B cell (primary cell): Measurements from ENCODE around the gene BEAN1. TPM values are rescaled to one million over a fixed set of nuclear protein-coding genes. Genes with fewer than 3 reads are reported as not detected.
A peak's percentile ranks its signal among the peaks of the same experiment; 100 is the strongest.

Experiments
- ATAC-seq: fragments of 200-7000 bp; cut with Tn5 transposase; one replicate; pipeline ENCODE4 v1.10.0; 2021; ENCODE audit warnings: low read depth, mild to moderate bottlenecking, moderate number of reproducible peaks, moderate library complexity
- CTCF ChIA-PET: fragments of 350-600 bp; sonication (Branson Sonifier 250); formaldehyde crosslinking; loops from one replicate; lab custom pipeline; 2021; ENCODE audit warnings: antibody characterized with exemption, inconsistent platforms; lab: Charles Lee
- POLR2A ChIA-PET: fragments of 350-600 bp; sonication (Branson Sonifier 250); formaldehyde crosslinking; loops from one replicate; lab custom pipeline; 2021; ENCODE audit warnings: antibody characterized with exemption; lab: Charles Lee
- DNase-seq: peaks from one replicate; pipeline ENCODE4 v3.0.0; 2013
- H2AFZ ChIP-seq: 2 replicates; pipeline ENCODE4 v1.6.1; 2012; ENCODE audit warnings: mild to moderate bottlenecking, low read depth, low read length; ENCODE audit not compliant: insufficient read depth, poor library complexity, severe bottlenecking
- H3K27ac ChIP-seq, 2 donors: 1 replicate in 1 of 2; 2 replicates in 1 of 2; pipeline ENCODE4 v1.5.1; 2012 to 2013; ENCODE audit warnings: low read length in 2 of 2, mild to moderate bottlenecking in 2 of 2, moderate library complexity in 1 of 2
- H3K27me3 ChIP-seq, 4 experiments: fragments of 200-600 bp in 1 of 4; sonication (generic) in 1 of 4; replicated peaks in 1 of 4; 1 replicate in 2 of 4; 2 replicates in 2 of 4; pipeline versions ENCODE4 v1.6.1 to v1.7.0; 2013 to 2016; ENCODE audit warnings: low read length in 3 of 4, mild to moderate bottlenecking in 2 of 4, mixed read lengths in 1 of 4, moderate library complexity in 1 of 4; ENCODE audit not compliant: insufficient read depth in 4 of 4, control insufficient read depth in 3 of 4; ENCODE audit errors: control extremely low read depth in 1 of 4
- H3K36me3 ChIP-seq, 2 experiments: replicated peaks in 1 of 2; 1 replicate in 1 of 2; 2 replicates in 1 of 2; pipeline versions ENCODE4 v1.6.1 to v1.7.1; 2013; ENCODE audit warnings: low read length in 1 of 2; ENCODE audit not compliant: insufficient read depth in 2 of 2, control insufficient read depth in 1 of 2; ENCODE audit errors: control extremely low read depth in 1 of 2, extremely low read depth in 1 of 2
- H3K4me1 ChIP-seq, 2 donors: fragments of 200-600 bp in 1 of 2; sonication (generic) in 1 of 2; 1 replicate in 1 of 2; 2 replicates in 1 of 2; pipeline versions ENCODE4 v1.5.1 to v1.6.1; 2013 to 2017; ENCODE audit warnings: low read length in 2 of 2; ENCODE audit not compliant: control insufficient read depth in 2 of 2, insufficient read depth in 2 of 2
- H3K4me2 ChIP-seq: replicated peaks from 2 replicates; pipeline ENCODE3; 2012; ENCODE audit warnings: mild to moderate bottlenecking, low read depth, low read length; ENCODE audit not compliant: poor library complexity, severe bottlenecking
- H3K4me3 ChIP-seq, 5 experiments: fragments of 200-600 bp in 1 of 5; sonication (generic) in 1 of 5; 1 replicate in 3 of 5; 2 replicates in 2 of 5; pipeline versions ENCODE4 v1.5.1 to v1.7.0; 2011 to 2016; ENCODE audit warnings: low read length in 4 of 5, mild to moderate bottlenecking in 4 of 5, low read depth in 2 of 5, control low read depth in 1 of 5, moderate library complexity in 1 of 5; ENCODE audit not compliant: insufficient read depth in 1 of 5; ENCODE audit errors: control extremely low read depth in 1 of 5, extremely low read depth in 1 of 5
- H3K79me2 ChIP-seq: fragments of 200-600 bp; sonication (generic); one replicate; pipeline ENCODE4 v1.6.0; 2016; ENCODE audit warnings: low read length; ENCODE audit not compliant: control insufficient read depth, insufficient read depth
- H3K9ac ChIP-seq: fragments of 200-600 bp; sonication (generic); 2 replicates; pipeline ENCODE4 v1.6.1; 2017; ENCODE audit warnings: mild to moderate bottlenecking, low read length, moderate library complexity
- H3K9me3 ChIP-seq, 3 donors: one replicate each; pipeline versions ENCODE4 v1.6.1 to v1.7.1; 2013; ENCODE audit warnings: low read length in 2 of 3; ENCODE audit not compliant: control insufficient read depth in 2 of 3, insufficient read depth in 1 of 3; ENCODE audit errors: control extremely low read depth in 1 of 3
- H4K20me1 ChIP-seq: 2 replicates; pipeline ENCODE4 v1.6.0; 2012; ENCODE audit warnings: mild to moderate bottlenecking, low read length; ENCODE audit not compliant: insufficient read depth, control insufficient read depth, poor library complexity, severe bottlenecking
- H3K27ac Mint-ChIP-seq: one replicate; pipeline ENCODE4 v1.8.0; 2021; ENCODE audit warnings: mixed read lengths
- H3K27me3 Mint-ChIP-seq: one replicate; pipeline ENCODE4 v1.8.0; 2021; ENCODE audit warnings: mixed read lengths
- H3K4me1 Mint-ChIP-seq: one replicate; pipeline ENCODE4 v1.8.0; 2021; ENCODE audit warnings: mixed read lengths
- H3K4me3 Mint-ChIP-seq: one replicate; pipeline ENCODE4 v1.8.0; 2021; ENCODE audit warnings: mixed read lengths
- H3K9me3 Mint-ChIP-seq: one replicate; pipeline ENCODE4 v1.8.0; 2022; ENCODE audit warnings: mixed read lengths; ENCODE audit not compliant: insufficient read depth
- CTCF ChIP-seq: fragments of 200-600 bp; IDR thresholded peaks from one replicate; pipeline ENCODE4 v1.8.0; 2022; ENCODE audit warnings: antibody characterized with exemption, mild to moderate bottlenecking
- EZH2 ChIP-seq: IDR thresholded peaks from 2 replicates; pipeline ENCODE4 v1.6.1; 2012; ENCODE audit warnings: borderline replicate concordance, low read depth, mild to moderate bottlenecking, moderate library complexity, low read length; ENCODE audit not compliant: insufficient read depth, poor library complexity, severe bottlenecking
- WGBS: methylation state at CpG from one replicate; pipeline ENCODE4 v1.1.5; 2013; ENCODE audit warnings: missing lambda C conversion rate; ENCODE audit not compliant: insufficient coverage; 5-methylcytosine and 5-hydroxymethylcytosine counted together
- intact Hi-C: fragments of 100-400 bp; cut with micrococcal nuclease; formaldehyde crosslinking; loops from one replicate; pipeline ENCODE4 v1.10.0; 2022
- polyA plus RNA-seq: library from polyadenylated mRNA; depleted of rRNA; stranded (reverse); fragments of >200 nt; gene quantifications from 2 replicates; pipeline ENCODE4 v1.2.3, GENCODE V29; 2012
- total RNA-seq, 2 donors: library from RNA; stranded (reverse); fragments of 120-200 nt in 1 of 2; gene quantifications; 1 replicate in 1 of 2; 2 replicates in 1 of 2; pipeline versions ENCODE4 v1.2.3 to v1.2.4, GENCODE V29; 2013 to 2022

Gene BEAN1
- total and polyA plus RNA-seq, 2 donors (not counting 1 experiment from before 2014, with no cell fraction given) = not detected

- DNase-seq = peak; percentile 34
- intact Hi-C loops = loop anchor here (1.0 to 2.0 kb wide), 4 partner anchors 8 to 89 kb away; partner anchors contain the start of genes CKLF and CMTM3
Measured at GRCh38 chr16:66515596-66516508, 88.8 kb downstream of the BEAN1 start.

More at GRCh38 chr16:66515596-66516508, 88.8 kb downstream of the BEAN1 start:
- peak overlapping the region; percentile 44 to 97 for H3K27ac ChIP-seq
- no peaks in the 10 kb centered on the region for H3K36me3 ChIP-seq
- 60% methylated on average over 10 of the region's 12 CpGs for WGBS
- peak; percentile 0 for ATAC-seq
- Mint-ChIP-seq H3K4me3 (peak overlapping the region; percentile 96), H3K27ac (peak overlapping the region; percentile 99), H3K4me1 (peaks cover 63% of the 10 kb centered on the region), H3K27me3 (peaks cover 3% of the 10 kb centered on the region), H3K9me3 (no peaks in the 10 kb centered on the region)
- ChIA-PET POLR2A (interaction anchor here (0.6 to 1.4 kb wide), 4 partner anchors 9 to 92 kb away, joined by 3 to 19 read pairs (median 8); no protein-coding TSS in a partner anchor), CTCF (interaction anchor here (0.9 to 1.6 kb wide), 17 partner anchors 9 to 159 kb away, joined by 3 to 13 read pairs (median 5); partner anchors contain the start of genes CKLF and TK2)
- H3K79me2 ChIP-seq = peaks cover 6% of the 10 kb centered on the region
- H3K4me1 ChIP-seq = peaks cover 47 to 51% of the 10 kb centered on the region in 2 donors
- peak overlapping the region; percentile 88 for H3K4me2 ChIP-seq
- H3K4me3 ChIP-seq = peak overlapping the region in 3 of 5 experiments; percentile 19 to 38 (median 27)
- peaks cover 12% of the 10 kb centered on the region for H4K20me1 ChIP-seq
- no peaks in the 10 kb centered on the region for H3K9me3 ChIP-seq
- H3K27me3 ChIP-seq = peaks cover 0 to 3% (median 0%) of the 10 kb centered on the region in 4 experiments
- H2AFZ ChIP-seq = no peak overlapping the region
- H3K9ac ChIP-seq = peak overlapping the region; percentile 72
- no peak for TF ChIP-seq CTCF
- TF ChIP-seq EZH2 = no peak
